ENCODE data around the gene AATF.
"Not testable (repeated sequence)": the region's sequence is repeated elsewhere in the genome, so short reads cannot be mapped to it uniquely, and the experiment has no call there.

The AATF gene

DNA sequence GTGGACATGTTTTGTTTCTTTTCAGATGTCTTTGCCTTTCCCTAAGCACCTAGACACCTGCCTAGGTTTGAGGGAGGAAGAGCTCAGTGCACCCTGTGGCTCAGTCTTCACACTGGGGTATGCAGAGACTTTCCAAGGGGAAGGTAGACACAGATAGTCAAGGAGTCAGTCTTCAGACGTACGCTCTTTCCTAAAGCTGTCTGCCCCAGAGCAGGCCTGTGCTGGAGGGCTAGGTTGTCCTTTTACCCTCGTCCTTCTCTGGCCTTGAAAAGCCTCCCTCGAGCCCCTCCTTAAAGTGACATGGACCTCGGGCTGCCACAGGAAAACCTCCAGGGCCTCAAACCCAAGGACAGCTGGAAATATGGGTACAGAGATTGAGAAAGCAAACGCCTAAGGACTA, 103.7 kb downstream of the AATF start:
- no peak for DNase-seq

DNA sequence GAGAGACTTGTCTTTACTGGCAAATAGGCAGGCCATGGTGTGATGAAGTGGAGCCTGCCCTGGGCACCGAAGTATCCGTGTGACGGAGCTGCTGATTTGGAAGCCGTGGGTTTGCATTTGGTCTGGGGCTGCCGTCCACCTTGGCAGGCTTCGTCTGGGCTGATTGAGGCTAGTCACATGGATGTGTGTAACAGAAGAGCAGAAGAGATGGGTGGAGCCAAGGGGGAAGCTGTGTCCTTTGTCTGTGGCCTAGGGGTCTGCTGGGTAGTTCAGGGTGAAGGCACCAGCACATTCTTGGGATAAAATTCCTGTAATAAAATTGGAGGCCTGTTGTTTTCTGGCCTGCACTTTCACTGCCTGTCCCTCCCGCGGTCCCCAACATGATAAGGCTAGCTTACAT, 106.1 kb downstream of the AATF start:
- DNase-seq, result no peak

- DNase-seq, result no peak
Observed at GRCh38 chr17:37056622-37057021, 107.9 kb downstream of the AATF start.

GRCh38 chr17:37059493-37059892, 110.7 kb downstream of the AATF start:
- DNase-seq, result no peak

DNA sequence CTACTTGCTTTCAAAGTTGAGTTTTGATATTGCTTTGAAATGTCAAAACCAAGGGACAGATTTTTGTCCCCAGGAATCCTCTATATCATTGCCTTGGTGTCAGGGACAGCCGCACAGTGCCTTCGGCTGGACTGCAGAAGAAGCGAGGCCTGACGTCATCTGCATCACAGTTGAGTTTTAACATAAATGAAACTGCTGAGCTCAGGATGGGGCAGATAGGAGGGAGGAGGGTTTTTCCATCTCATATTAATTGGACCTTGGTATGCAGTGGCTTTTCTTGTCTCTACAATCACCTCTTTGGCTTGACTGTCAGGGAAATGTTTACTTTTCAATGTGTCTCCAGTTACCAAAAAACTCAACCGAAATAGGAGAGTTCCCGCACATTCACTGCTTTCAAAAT, 111.3 kb downstream of the AATF start:
- no peak for DNase-seq

DNA sequence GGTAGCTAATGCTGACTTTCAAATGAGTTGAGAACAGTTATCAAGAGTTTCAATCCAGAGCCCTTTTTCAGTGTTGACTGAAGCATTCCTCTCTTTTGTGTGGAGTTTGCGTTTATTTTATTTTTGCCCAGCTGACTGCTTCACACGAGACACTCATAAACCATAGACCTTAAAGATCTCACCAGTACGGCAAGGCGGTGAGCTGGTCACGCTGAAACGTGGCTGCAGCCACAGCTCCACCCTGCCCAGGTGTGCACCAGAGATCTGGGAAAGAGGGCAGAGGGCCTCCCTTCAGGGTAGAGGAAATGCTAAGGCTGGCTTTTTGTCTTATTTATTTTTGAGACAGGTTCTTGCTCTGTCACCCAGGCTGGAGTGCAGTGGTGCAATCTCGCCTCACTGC, 112.2 kb downstream of the AATF start:
- no peak for DNase-seq

DNA sequence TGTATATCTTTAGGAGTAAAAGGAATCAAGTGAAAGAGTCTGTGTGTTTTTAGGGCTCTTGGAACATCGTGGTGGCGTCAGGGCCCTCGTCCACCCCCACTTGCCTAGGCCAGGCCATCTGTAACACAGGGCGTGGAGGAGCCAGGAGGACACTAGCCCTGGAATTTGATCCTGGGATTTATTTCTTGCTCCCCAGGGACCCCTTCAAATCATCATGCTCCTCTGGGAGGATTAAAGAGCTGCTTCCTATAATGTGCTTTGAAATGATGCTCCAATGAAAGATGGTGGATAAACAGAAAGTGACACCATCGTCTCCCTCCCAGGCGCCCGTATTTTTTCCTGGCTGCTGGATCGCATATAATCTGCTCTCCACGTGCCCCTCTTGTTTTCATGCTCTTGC, 113.3 kb downstream of the AATF start:
- no peak for DNase-seq

GRCh38 chr17:37064206-37064605, 115.5 kb downstream of the AATF start:
- DNase-seq, result no peak

DNA sequence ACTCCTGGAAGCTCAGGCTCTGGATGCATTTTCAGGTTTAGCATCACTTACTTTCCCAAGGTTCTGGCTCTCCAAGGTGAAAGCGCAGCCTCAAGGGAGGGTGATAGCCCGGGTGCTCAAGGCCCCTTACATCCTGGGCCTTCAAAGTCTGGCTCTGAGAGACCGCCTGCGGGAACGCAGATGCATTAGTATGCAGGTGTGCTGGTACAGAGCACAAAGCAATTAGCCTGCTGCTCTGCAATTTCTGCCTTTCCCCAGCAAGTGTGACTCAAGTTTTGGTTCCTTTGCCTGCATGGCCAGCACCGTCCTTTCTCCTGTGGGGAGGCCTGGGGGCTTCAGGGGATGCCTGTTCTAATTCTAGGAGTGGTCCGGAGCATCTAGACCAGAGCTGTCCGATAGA, 116.2 kb downstream of the AATF start:
- no peak for DNase-seq

GRCh38 chr17:37065486-37066321, 117.0 kb downstream of the AATF start:
- DNase-seq, result no peak

DNA sequence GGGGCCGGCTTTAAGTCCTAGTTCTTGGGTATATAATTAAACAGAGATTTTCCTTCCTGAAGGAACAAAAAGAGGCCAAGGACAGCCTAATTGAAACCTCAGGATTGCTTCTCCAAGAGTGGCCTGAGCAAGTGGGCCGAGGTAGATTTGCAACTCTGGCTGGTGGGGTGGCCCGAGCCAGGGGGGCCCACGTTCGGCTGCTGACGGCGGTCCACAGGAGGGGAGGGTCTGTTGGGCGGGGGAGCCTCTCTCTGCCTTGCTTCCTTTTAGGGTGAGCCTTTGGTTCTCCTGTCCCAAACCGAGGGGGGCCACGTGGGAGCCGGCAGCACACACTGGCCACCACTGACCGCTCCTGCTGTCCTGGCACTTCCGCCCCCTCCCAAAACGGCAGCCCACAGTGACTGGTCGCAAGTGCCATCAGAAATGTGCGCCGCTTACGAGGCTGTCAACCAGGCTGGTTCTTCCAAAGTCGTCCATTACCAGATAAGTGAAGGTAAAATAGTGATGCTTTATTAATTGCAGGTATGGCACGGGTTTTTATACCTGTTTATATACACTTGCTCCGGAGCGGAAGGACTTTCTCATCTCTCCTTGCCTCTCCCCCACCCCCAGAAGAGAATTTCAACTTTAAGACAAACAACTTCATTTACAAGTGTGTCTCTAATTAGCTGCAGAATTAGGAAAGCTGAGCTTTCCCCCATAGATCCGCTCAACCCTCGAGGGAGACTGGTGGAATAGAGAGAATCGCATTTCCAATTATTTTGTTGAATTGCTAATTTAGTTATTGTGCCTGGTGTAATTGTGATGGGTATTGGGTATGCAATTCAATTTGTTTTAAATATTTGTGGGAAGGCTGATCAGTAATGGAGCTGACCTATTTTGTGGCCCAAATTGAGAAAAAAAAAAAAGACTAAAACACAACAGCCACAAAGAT, 117.8 kb downstream of the AATF start:
- DNase-seq, result no peak

DNA sequence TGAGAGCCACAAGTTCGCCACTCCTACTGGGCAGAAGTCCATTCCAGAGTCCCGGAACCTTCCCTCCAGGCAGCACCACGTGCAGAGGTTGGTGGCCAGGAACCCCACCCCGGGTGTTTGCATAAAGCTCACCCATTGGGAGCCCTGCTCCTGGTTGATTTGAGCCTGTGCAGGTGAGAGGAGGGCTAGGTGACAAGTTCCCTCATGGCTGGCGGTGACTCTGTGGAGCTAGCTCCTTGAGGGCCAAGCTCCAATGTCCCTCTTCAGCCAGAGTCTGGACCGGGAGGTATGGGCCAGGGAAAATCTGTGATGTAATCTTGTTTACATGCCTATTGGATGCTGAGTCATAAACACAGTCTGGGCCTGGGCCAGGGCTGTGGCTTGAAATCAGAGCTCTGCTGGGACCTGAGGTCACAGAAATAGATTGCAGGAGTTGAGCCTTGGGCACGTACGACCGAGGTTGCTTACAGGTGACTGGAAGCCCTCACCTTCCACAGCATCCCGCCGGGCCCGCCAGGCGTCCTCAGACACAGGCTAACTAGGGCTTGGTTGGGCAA, 118.9 kb downstream of the AATF start:
- no peak for DNase-seq

GRCh38 chr17:37068266-37068665, 119.5 kb downstream of the AATF start:
- peak; percentile 63 for DNase-seq

DNA sequence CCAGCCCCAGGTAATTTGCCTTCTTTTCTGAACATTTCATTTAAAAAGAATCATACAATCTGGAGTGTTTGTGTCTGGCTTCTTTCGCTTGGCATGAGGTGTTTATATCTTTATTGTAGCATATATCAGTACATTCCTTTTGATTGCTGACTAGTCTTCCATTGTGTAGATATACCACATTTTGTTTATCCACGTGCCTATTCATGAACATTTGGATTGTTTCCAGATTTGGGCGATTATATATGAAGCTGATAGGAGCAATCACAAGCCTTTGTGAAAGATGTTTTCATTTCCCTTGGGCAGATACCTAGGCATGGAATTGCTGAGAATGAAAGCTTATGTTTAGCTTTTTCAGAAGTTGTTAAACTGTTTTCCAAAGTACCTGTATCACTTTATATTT, 120.3 kb downstream of the AATF start:
- no peak for DNase-seq

DNA sequence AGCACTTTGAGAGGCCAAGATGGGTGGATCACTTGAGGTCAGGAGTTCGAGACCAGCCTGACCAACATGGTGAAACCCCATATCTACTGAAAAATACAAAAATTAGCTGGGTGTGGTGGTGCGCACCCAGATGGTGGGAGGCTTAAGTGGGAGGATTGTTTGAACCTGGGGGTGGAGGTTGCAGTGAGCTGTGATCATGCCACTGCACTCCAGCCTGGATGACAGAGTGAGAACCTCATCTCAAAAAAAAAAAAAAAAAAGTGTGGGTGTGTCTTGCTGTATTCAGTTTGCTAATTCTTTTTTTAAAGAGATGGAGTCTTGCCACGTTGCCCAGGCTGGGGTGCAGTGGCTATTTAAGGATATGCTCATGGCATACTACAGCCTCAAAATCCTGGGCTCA, 124.7 kb downstream of the AATF start:
- not testable (repeated sequence) for DNase-seq

- DNase-seq, result no peak
Observed at GRCh38 chr17:37079065-37079708, 130.4 kb downstream of the AATF start.

GRCh38 chr17:37079735-37080134, 131.0 kb downstream of the AATF start:
- no peak for DNase-seq

GRCh38 chr17:37081287-37081686, 132.5 kb downstream of the AATF start:
- no peak for DNase-seq

DNA sequence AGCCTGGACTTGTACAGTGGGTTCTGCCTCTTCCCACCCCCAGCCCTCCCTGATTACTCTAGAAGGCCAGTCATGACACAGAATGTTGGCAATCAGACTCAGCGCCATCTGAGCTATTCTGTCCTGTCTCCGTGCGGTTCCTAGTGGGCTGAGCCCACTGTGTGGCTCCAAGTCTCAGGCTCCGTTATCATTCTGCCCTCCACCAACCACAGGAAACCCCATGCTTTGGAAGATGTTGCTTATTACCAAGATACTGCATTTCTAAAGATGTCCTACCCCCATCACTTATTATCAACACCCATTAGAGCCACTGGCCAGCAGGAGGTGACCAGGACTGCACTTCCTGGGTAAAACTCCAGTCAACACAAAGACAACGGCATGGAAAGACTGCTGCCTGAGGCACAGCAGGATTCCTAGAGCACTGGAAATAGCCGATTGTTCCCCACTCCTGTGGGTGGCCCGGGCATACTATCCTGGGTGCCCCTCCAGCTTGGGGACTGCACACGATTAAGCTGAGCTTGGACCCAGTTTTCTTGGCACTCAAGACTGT, 133.6 kb downstream of the AATF start:
- no peak for DNase-seq

- DNase-seq, result no peak
Observed at GRCh38 chr17:37082985-37083384, 134.2 kb downstream of the AATF start.

GRCh38 chr17:37083456-37083855, 134.7 kb downstream of the AATF start:
- DNase-seq, result no peak

DNA sequence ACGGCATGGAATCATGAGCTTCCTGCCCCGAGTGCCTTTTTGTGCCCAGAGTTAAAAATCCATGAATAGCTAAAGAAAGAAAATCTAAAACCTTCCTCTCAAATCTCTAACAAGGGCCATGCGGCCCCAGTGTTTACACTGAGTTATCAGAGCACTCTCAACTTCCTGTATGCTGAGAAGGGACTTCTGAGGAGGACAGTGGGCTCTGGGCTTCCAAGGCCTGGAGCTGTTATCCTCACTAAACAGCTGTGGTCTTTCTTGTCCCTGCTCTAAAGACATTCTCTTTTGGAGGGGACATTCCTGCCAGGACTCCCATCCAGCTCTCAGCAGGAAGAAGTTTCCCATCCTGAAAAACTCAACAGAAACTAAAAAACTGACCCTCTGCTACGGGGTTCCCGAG, 135.6 kb downstream of the AATF start:
- DNase-seq, result no peak

DNA sequence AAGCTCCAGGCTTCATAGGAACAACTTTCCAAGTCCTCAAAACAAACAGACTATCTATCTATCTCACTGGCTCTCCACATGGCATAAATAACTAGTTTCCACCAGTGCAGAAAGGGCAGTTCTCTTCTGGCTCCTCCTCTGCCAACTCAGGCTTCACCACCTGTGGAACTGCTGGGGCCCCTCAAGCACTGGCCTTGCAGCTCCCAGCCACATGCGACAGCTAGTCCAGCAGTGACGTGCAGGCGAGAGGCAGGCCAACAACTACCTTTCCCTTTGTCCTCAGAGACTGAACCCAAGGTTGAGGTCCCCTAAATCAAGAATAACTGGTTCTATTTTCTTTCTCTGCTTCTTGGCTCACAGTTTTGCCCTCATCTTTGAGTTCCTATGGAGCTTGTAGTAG, 137.6 kb downstream of the AATF start:
- DNase-seq, result no peak
